ENCODE results near the gene TNS1.
"Not testable (repeated sequence)": the region's sequence is repeated elsewhere in the genome, so short reads cannot be mapped to it uniquely, and the experiment has no call there.

Gene TNS1

DNA sequence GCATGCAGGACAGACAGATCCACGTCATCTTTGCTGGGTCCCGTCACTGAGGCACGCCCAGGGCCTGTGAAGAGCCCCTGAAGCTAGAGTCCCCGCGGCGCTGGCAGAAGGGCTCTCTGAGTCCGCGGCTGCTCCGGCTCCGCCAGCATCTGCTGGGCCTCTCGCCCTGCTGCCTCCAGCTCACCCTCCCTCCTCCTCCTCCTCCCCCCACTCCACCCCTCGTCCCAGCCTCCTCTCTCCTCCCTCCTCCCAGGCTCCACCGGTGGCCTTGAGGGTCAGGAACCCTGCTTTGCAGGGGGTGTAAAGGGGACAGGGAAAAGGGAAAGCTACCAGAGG, at the start of gene TNS1:
TNS1 (minus strand) TSS at position 151 of the 336 bp plus-strand sequence; CDS start at position 28, 123 bp downstream.
- no peak for DNase-seq (ENCODE audit: low read depth in 2 of 2)

- no peak for DNase-seq (ENCODE audit: low read depth in 2 of 2)
Measured at GRCh38 chr2:218051903-218052302, 49.1 kb upstream of the TNS1 start.

DNA sequence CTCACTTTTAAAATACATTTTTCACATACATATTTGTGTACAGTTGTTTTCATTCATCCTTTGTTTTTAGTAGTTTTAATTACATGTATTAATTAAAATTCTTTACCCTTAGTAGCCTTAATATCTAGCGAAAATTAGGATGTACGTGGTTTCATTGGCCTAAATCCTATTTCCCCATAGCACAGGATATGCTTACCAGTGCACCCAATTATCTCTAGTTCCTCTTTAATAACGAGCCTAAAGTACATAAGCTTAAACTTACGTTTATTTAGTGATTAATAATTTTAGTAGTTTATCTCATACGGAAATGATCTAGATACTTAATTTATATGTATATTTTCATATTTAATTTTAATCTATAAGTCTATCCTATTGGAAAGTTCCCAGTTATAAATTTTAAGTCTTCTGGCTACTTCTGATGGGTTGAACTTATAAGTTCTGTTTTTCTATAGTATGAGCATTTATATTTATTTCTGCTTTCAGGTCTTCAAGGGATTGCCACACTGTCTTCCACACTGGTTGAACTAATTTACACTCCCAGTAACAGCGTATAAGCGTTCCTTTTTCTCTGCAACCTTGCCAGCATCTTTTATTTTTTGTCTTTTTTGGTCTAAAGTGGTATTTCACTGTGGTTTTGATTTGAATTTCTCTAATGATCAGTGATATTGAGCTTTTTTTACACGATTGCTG, 44.9 kb upstream of the TNS1 start:
- DNase-seq (ENCODE audit: low read depth in 2 of 2), result no peak

- no peak for DNase-seq (ENCODE audit: low read depth in 2 of 2)
Measured at GRCh38 chr2:218046238-218046637, 43.4 kb upstream of the TNS1 start.

GRCh38 chr2:218044599-218044998, 41.8 kb upstream of the TNS1 start:
- DNase-seq (ENCODE audit: low read depth in 2 of 2), result not testable (repeated sequence)

- no peak for DNase-seq (ENCODE audit: low read depth in 2 of 2)
Measured at GRCh38 chr2:218043701-218044109, 40.9 kb upstream of the TNS1 start.

DNA sequence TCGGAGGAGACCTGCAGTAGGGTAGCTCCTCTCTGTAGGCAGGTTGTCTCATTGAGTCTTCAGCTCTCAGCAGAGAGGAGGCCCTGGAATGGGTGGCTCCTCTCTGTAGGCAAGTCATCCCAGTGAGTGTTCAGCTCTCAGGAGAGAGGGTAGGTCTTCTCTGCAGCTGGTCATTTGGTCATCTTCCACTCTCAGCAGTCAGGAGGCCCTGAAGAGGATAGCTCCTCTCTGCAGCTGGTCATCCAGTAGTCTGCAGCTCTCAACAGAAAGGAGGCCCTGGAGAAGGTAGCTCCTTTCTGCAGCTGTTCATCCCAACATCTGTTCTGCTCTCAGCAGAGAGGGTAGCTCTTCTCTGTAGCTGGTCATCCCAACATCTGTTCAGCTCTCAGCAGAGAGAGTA, 40.3 kb upstream of the TNS1 start:
- no peak for DNase-seq (ENCODE audit: low read depth in 2 of 2)

- no peak for DNase-seq (ENCODE audit: low read depth in 2 of 2)
Measured at GRCh38 chr2:218041302-218042168, 38.7 kb upstream of the TNS1 start.

DNA sequence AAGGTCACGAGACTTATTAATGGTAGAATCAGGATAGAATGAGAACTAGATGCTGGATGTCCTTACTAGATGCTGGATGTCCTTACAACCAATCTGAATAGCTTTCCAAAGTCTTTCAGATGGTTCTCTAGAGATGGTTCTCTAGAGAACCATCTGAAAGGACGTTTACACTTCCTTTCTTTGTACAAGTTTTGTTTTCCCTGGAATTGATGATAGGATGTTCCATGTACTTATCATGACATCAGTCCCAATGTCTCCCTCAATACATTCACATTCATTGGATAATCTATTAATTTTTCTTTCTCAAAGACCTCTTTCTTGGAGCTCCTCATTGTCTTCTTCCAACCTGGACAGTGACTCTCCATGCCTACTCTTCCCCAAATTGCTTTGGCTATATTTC, 38.1 kb upstream of the TNS1 start:
- no peak for DNase-seq (ENCODE audit: low read depth in 2 of 2)

- DNase-seq (ENCODE audit: low read depth in 2 of 2), result no peak
Measured at GRCh38 chr2:218039171-218039570, 36.4 kb upstream of the TNS1 start.

DNA sequence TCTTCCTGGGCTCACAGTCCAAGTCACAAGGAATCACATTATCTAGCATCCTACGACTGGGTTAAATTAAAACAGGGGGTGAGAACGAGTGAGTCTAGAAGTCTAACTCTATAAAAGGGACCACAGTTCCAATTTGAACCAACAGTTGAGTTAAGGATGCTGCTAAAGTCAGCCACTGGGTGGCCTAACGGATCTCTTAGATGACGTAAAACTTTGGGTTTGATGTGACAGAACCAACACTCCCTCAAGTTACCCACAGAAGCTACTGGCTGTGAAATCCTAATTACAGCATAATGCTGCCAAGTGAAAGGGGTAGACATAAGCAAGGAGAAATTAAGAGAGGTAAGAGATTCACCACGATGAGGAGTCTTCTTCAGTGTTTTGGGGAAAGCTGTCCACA, 33.6 kb upstream of the TNS1 start:
- DNase-seq (ENCODE audit: low read depth in 2 of 2), result no peak

- no peak for DNase-seq (ENCODE audit: low read depth in 2 of 2)
Measured at GRCh38 chr2:218035463-218036100, 32.8 kb upstream of the TNS1 start.

DNA sequence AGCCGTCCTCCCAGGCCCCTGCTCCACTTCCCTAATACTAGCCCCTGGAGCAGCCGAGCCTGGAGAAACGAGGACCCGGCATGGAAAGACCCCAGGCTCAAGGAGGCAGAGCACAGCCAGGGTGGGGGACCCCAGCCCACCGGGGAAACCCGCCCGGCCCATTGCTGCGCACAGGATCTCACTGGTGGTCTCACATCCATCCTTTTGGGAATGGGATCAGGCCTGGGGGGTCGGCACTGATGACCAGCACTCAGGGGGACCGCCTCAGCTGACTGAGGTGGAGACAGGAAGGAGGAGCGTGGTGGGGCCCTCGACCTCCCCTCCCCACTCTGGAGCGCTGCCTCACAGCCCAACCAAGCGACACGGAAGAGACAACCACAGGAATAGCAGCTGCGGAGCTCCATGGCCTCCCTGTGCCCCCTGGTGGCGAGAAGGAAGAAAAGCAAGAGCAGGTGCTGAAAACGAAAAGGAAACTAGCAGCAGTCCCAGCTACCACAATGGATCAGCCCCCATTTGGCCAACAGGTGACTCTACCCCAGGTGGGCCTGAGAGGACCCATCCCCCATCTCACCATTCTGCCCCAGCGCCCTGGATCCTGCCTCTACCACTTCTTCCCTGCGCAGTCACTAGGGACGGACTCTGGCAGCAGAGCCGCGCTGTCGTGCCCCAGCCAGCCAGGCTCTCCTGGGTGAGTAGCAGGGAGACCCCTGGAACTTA, 31.9 kb upstream of the TNS1 start:
- DNase-seq (ENCODE audit: low read depth in 2 of 2), result peak; percentile 37 to 40

- DNase-seq (ENCODE audit: low read depth in 2 of 2), result no peak
Measured at GRCh38 chr2:218033590-218034496, 31.0 kb upstream of the TNS1 start.

GRCh38 chr2:218033208-218033589, 30.4 kb upstream of the TNS1 start:
- DNase-seq (ENCODE audit: low read depth in 2 of 2), result no peak

GRCh38 chr2:218032336-218033171, 29.8 kb upstream of the TNS1 start:
- DNase-seq (ENCODE audit: low read depth in 2 of 2), result no peak

DNA sequence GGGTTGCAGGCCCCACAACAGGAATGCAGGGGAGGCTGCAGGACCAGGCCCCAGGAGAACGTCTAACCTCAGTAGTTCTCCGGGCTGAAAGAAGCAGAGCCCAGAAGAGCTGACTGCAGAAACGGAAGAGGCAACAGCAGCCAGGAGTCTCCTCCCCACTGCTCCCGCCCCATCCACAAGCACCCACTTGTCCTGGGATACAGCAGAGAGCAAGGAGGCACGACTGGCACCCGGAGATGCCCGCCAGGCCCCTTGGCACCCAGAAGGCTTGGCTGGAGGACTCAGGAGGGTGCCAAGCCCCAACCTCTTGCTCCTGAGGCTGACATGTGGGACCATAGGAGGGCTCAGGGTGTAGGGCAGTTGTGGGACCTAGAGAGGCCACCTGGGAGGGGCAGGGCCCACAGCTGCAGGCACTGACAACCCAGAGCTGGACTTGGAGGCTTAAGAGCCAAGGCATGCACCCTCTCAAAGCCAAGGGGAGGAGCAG, 29.0 kb upstream of the TNS1 start:
- DNase-seq (ENCODE audit: low read depth in 2 of 2), result no peak

DNA sequence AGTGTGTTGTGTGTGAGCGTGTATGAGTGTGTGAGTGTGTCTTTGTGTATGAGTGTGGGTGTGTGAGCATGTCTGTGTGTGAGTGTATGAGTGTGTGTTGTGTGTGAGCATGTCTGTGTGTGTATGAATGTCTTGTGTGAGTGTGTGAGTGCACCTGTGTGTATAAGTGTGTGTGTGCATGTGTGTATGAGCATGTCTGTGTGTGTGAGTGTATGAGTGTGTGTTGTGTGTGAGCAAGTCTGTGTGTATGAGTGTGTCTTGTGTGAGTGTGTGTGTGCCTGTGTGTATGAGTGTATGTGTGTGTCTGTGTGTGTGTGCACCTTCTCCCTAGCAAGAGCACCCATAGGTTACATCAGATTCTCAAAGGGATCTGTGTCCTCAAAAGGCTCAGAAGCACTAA, 28.5 kb upstream of the TNS1 start:
- no peak for DNase-seq (ENCODE audit: low read depth in 2 of 2)

DNA sequence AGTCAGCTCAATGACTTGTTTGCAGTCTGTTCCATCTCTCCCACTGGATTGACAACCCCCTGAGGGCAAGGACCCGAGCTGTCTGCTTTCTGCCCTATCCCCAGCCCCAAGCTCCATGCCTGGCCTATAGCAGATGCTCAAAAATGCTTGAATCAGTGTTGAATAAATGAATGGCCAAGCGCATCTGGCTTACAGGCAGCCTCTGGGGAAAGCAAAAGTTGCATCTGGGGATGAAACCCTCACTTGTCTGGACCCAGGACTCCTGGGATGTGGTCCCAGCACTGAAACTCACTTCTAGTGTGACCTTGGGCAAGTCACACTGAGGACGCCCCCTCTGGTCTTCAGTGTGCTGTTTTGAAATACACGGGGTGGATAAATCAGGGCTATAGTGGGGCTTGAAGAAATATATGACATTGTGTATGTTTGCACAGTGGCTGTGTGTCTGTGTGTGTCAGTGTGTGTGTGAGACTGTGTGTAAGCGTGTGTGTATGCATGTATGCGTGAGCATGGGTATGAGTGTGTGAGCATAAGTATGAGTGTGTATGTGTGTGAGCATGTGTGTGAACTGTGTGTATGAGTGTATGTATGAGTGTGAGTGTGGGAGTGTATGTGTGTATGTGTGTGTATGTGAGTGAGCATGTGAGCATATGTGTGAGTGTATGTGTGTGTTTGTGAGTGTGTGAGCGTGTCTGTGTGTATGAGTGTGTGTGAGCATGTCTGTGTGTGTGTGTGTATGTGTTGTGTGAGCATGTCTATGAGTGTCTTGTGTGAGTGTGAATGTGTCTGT, 27.8 kb upstream of the TNS1 start:
- DNase-seq (ENCODE audit: low read depth in 2 of 2), result no peak

Measured in fibroblast of skin of left biceps (primary cell).